ENCODE data around the gene LRRC73.
"Not testable (repeated sequence)": the region's sequence is repeated elsewhere in the genome, so short reads cannot be mapped to it uniquely, and the experiment has no call there.

LRRC73 gene

DNA sequence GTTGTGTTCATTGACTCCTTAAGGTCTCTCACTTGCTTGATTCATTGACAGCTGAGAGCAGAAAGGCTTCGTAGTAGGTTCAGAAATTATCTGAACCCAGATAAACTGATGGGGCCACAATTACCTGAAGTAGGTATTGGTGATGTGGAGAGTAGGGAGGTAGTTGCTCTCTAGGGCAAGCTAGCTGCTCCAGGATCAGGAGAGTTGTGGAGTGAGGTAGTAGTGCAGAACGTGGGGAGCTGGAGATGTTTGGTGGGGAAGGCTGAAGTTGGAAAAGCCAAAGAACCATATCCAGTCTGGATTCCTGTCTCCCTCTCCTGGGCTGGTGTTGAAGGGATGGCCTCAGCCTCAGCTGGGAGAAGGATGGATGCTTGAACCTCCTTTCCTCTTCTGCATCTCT lies 16.9 kb downstream of the LRRC73 start:
- no peak for DNase-seq

DNA sequence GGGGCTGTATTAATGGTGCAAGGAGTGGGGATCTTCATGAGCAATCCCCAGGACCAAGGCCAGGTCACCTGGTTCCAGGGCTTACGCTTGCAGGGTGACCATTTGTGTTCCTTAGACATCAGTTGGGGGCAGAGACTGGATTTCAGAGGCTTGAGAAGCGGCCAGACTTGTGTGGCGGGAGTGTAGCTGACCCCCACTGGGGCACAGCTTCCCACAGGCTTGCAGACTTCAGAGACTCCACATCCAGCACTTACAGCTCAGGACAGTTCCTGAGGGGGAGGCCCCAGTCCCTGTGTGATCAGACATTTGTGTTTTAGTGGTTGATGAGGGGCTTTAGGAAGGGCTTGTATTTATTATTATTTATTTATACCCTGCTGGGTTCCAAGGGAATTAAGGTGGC lies 17.5 kb downstream of the LRRC73 start:
- DNase-seq, result no peak

DNA sequence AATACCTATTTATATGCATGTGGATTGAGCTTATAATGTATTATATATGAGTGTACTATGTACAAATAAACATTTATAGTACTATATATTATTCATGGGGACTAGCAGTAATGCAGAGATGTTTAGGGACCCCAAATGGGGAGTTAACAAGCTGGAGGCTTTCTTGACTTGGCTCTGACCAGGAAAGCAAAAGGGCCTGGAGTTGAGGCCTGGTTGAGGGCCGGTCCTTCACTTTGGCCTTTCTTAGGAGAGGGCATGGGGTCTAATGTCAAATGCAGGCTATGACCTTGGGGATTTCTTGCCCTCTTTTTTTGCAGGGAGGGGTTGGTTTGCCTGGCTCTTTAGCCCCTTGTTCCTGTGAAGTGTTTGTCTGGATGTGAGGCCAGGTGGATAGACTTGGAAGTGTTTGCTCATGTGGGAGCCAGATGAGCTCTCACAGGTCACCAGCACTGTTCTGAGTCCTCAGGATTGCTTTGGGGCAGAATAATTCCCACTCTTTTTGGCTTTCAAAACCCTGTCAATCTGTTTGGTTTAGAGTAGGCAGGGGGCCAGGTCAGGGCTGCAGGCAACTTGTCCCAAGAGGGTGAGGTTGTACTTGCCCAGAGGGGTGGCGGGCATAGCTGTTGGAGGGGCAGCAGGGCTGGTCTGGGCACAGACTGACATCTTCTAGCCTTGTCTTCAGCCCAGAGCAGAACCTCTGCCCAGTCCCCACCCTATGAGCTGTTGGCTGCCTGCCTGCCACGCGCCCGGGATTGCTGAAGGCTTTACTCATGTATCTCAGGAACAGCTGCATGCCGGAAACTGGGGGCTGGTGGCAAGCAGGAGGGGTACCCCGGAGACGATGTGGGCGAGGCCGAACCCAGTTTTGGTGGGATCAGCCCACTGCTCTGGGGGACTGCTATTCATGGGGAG lies 18.1 kb downstream of the LRRC73 start:
- no peak for DNase-seq

DNA sequence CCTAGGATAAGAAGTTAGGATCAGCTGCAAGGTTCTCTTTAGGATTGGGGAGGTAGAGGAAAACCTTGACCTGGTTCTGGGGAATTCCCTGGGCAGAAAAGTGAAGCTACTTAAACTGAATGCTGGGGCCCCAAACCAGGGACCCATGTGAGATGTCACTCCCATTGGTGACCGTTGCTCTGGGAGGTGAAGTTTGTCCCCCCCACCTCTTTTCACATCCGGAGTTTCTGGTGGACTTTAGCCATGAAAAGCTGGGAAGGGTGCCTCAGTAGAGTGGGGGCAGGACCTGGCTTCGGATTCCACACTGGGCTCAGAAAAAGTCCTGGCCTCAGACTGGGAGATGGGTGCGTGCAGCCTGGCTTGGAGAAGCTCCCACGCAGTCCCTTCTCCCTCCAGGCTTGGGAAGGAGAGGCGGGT lies 19.6 kb downstream of the LRRC73 start:
- no peak for DNase-seq

DNA sequence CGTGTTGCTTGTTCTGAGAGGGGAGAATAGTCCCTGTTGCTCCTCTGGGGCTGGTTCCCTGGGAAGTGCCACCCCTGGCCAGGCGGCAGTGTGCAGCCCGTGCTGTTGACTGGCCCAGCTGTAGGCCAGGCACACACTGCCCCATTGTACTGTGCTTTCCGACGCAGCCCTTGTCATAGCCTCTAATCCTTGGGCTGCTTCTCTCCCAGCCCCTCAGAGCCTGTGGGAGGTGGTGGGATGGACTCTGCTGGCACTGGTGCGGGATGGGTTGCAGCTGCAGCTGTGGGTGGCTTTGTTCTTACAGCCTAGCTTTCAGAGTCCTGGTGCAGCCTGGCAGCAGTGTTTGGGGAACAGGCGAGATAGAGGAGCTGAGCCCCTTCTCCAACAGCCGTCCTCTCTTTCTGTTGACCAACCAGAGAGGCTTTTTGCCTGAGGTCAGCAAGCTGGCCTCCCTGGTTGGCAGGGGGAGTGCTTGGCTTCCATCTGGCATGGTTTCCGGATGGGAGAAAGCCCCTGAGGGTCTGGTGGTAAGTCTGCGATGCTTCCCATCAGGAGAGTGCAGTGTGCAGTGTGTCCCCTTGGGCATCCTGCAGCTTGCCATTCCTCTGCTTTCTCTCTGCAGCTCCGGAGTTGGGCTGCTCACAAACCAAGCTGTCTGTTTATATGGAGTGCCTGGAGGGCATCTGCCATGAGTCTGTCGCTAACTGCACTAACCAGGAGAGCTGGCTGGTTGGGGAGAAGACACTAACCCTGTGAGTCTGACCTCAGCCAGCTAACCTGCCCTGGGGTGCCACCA lies 20.7 kb downstream of the LRRC73 start:
- DNase-seq, result no peak

DNA sequence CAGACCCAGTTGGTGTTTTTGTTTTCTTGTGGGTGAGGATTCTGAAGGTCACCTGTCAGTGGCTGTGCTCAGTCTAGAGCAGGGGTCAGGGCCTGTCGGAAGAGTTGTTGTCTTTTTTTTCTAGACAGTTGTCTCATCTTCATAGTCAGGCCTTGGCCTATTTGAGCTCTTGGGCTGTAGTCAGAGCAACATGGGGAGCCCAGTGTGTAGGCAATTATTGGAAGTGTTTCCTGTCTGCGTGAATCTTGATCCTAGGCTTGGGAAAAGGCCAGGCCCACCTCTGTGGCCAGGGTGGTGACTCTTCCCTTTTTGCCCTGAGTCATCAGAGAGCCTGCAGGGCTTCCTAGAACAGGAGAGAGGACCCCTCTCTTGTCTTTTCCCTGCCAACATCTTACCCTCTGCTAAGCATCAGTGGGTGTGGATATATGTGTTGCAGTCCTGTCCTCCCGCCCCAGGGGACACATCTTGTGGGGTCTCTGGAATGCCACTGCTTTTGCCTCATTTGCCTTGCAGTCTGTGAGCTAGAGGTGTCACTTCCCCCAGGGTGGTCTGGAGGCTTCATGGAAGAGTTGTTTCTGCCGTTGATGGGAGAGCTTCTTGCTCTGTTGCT lies 21.4 kb downstream of the LRRC73 start:
- no peak for DNase-seq

DNA sequence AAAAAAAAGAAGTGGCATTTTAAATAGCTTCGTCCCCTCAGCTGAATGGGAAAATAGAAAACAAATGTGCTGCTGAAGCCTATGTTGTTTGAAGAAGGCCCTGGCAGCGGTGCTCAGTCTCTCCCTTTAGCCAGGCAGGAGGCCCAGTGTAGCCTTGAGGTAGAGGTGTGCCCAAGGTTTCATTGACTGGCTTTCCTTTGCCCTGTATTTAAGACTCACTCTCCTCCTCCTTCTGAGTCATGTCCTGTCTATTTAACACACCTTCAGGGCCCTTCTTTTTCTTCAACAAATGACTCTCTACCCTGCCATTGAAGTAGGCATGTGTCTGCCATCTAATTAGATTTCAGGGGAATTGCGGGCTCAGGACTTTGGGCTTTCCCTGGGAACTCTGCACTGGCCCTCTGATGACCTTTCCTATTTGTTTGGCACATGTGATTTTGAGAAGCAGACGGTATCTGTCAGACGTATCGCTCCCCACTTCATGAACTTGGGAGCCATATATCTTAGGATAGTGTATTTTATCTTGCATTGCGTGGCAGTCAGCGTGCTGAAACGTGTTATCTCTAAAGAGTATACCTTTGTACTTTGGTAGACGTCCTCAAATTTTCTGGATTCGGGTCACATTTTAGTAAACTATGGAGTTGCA lies 28.4 kb downstream of the LRRC73 start:
- DNase-seq, result no peak

DNA sequence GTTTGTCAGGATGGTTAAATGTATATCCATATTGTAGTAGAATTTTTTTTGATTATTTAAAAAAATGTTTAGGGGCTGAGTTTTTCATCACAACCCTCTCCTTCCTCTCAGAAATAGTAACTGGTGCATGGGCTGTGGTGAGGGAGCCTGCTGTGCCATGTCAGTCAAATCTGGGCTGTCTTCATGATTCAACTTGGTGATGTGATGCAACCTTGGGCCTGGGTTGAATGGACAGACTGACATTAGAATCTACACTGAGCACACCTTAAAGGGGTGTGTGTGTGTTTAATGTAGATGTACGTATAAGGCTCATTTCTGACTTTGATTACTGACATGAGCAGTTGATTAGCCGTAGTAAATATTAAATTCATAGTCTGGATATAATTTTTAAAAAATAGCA lies 29.1 kb downstream of the LRRC73 start:
- no peak for DNase-seq

DNA sequence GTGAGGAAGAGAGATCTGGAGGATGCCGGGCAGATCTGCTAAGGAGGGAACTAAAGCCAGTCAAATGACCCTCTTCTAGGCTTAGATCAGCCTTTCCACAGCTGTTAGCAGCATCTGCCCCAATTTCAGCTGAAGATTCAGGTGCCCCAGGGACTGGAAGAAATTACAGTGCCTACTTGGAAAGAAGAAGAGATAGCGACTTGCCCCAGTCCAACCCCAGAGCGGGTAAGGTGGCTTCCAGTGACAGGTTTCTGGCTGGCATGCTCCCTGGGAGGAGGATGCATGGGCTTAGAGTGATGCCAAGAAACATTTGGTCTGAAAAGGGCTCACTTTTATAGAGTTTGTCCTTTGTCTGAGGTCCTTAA lies 32.2 kb downstream of the LRRC73 start:
- DNase-seq, result no peak

DNA sequence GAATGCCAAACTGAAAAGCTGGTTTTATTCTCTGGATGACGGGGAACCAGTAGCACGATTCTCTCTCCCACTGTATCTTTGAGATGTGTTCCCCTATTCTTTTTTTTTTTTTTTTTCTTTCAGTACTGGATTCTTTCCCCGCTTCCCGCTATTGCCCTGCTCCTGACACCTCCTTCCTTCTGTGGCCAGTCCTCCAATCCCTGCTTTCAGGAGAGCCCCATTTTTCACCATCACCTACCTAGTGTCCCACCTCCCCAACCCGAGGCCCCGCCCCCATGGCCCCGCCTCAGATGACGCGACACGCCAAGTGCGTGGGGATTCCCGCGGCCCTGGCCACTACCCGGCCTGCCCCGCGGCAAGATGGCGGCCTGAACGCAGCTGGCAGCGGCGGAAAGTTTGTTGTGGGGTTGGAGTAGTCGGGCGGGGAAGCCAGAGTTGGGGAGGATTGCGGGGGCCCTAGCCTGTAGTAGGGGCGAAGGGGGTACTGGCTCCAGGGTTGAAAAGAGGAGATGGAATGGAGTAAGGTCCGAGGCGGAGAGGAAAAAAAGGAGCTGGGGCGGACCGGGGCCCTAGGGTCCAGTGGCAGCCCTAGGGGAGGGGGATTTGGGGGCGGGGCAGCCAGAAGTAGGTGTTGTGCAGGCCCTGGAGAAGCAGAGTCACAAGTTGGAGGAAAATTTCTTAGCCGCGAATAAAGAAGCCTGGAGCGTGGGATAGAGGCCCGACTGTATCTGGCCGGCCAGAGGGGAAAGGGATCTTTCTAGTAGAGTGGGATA lies 32.7 kb downstream of the LRRC73 start, which contains the start of gene TJAP1:
TSS of gene TJAP1 (plus strand) at position 336 of the 773 bp plus-strand sequence. CDS start 21,432 bp downstream, outside the sequence.
- peak; percentile 59 for DNase-seq

DNA sequence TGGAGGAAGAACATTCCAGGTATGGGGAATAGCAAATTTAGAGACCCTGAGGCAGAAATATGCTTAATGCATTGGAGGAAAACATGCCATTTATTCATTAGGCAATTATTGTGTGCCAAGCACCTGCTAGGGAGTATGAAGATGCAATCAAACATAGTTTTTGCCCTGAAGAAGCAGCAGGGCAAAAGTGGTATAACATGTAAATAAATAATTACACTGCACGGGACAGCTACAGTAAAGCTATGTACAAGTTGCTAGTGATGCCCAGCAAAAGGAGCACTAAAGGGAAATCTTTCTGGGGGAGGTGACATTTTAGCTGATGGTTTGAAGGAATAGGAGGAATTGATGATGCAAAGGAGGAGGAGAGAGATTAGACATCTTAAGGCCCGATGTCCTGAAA lies 33.4 kb downstream of the LRRC73 start:
- no peak for DNase-seq

DNA sequence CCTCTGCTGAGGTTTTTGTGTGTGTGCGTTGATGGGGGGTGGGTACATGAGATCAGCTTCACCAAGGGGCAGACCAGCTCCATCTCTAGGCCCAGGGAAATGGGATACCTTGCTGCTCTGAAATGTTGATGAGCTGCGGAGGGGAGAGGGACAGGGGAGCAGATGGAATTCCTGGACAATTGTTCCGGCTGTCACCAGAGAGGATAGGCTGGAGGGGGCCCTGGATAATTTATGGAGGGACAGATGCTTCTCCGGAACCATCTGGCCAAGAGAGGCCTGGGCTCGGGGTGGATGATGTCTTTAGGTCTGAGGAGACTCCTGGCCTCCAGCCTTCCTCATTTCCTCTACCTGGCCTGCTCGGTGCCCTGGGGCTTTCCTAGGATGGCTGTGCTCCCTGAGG lies 34.6 kb downstream of the LRRC73 start:
- DNase-seq, result no peak

DNA sequence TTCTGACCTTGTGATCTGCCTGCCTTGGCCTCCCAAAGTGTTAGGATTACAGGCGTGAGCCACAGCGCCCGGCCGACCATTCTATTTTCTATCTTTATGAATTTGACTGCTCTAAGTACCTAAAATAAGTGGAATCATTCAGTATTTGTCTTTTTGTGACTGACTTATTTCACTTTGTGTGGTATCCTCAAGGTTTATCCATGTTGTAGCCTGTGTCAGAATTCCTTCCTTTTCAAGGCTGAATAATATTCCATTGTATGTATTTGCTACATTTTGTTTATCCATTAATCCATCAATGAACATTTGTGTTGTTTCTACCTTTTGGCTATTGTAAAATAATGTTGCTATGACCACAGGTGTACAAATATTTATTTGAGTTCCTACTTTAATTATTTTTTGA lies 37.6 kb downstream of the LRRC73 start:
- DNase-seq, result no peak

DNA sequence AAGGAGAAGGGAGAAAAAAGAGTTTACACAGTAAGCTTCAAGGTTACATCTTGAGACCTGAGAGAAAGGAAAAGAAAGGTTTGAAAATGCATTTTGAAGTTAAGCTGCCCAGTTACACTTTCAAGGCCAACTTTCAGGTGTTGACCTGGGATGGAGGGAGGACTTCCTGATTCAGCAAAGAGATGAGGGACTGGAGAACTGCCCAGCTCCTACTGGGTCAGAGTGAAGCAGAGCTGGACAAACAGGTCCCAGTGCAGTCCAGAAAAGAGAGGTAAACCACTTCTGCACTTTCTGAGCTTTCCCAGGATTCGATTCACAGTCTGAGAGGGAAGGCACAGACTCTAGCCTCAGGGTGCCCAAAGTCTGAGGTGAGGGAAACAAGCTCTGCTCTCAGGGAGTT lies 38.7 kb downstream of the LRRC73 start:
- DNase-seq, result no peak

DNA sequence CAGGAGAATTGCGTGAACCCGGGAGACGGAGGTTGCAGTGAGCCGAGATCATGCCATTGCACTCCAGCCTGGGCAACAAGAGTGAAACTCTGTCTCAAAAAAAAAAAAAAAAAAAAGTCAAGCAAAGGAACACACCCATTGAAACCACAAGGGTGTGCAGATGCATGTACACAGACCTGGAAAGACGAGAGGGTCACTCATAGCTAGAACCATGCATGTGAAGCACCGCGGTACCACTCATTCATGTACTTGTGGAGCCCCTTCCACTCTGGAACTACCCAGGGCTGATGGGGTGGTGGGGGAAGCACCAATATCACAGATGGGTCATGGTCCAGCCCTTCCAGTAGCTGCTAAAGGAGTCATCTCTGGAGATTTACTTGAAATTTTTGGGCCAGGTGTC lies 40.2 kb downstream of the LRRC73 start:
- DNase-seq, result no peak

DNA sequence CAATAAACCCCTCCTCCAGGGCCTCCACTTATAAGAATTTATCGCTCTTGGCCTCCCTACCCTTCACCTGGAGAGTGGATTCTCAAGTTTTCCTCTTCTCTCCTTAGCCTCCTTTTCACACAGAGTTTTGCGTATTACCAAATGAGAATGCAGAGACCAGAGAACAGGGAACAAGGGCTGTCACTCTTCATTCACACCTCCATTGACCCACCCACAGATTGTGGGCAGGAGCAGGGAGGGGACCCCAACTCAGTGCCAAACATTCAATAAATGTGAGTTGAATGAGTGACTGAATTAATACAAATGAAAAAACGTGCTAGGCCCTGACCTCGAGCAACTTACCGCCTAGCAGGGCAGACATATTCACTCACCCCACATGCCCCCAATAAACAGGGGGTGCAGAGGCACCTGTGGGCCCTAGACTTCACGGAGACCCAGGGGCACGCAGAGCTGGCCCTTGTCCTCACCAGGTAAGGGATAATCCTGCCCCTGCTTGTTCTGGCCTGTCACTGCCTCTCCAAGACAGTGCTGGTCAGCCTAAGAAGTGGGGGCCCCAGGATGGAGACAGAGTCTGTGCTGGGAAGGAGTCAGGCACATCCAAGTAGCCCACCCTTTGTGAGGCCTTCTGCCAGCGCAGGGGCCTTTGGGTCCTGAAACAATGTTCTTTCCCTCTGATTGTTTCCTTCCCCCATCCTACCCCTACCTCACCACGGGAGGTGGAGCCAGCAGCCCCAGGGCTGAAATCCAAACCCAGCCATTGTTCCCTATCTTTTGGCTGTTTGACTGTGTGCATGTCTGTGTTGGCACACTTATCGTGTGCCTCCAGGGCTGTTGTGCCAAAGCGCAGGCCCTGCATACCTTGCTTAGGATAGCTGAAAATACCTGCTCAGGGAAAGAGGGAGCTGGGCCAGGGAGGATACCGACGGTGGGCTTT lies 41.1 kb downstream of the LRRC73 start:
- no peak for DNase-seq

DNA sequence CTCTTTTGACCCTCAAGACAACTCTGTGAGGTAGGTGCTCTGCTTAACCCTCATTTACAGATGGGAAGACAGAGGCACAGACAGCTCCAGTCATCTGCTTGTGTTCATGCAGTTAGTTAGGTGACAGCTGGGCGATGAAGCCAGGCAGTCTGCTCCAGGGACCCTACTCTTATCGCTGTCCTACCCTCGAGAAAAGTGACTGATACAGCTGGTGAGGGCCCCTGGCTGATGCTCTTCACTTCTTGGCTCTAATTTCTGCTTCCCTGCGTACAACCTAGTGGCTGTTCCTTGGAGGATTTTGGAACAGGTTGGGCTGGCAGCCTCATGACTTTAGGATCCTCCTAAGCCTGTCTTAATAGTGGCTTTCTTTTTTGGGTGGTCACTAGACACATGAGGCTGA lies 41.9 kb downstream of the LRRC73 start:
- no peak for DNase-seq

DNA sequence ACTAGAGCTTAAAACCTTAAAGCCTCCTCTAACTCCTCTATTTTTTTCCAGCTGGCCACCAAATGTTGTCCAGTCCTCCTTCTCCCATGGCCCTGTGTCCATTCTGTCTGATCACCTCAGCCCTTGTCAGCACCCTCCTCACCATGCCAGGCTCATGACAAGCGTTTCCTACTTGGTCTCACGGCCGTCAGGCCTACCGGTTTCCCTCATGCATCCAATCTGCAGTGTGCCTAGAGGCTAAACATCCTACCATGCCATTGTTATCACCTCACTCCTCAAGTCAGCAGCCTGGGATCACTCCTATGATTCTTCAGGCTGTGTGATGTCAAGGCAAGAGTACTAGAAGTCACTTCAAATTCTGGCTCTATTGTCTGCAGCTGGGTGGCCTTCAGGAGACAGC lies 42.4 kb downstream of the LRRC73 start:
- no peak for DNase-seq

DNA sequence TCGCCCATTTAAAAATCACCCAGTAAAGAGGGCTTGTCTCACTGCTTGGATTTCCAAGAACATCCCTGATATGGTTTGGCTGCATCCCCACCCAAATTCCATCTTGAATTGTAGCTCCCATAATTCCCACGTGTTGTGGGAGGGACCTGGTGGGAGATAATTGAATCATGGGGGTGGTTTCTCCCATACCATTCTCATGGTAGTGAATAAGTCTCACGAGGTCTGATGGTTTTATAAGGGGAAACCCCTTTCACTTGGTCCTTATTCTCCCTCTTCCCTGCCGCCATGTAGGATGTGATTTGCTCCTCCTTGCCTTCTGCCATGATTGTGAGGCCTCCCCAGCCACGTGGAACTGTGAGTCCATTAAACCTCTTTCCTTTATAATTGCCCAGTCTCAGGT lies 42.9 kb downstream of the LRRC73 start:
- DNase-seq, result not testable (repeated sequence)

DNA sequence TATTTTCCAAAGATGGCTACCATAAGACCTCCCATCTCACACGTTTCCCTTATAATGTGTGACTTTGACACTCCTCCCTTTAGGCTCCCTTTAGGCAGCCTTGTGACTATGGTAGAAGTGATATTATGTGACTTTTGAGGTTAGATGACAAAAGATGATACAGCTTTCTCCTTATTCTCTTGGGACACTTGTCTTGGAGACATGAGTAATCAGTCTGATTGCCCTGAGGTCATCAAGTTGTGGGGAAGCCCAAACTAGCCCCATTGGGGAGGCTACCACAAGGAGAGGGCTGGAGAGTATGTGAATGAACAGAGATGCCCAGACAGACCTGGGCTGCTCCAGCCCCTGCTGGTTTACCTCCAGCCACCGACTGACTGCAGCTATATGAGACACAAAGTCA lies 44.2 kb downstream of the LRRC73 start:
- no peak for DNase-seq

DNA sequence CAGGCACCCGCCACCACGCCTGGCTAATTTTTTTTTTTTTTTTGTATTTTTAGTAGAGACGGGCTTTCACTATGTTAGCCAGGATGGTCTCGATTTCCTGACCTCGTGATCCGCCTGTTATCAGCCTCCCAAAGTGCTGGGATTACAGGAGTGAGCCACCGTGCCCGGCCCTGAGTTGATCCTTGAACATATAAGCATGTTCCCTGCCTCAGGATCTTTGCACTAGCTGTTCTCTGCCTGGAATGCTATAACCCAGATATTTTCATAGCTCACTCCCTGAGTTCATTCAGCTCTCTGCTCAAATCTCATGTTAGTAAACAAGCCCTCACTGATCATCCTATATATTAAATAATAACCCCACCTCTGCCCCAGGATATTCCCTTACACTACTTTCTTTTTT lies 45.8 kb downstream of the LRRC73 start:
- no peak for DNase-seq

Measured in right kidney (tissue), 1 donor.